IPS-18c (cell line): ENCODE measurements around the gene TBC1D8.
A peak's percentile ranks its signal among the peaks of the same experiment; 100 is the strongest.

Source experiments
- H3K4me3 ChIP-seq: 2 replicates; pipeline ENCODE4 v1.7.0; 2013; ENCODE audit warnings: low read depth, mild to moderate bottlenecking, low read length, moderate library complexity; ENCODE audit not compliant: insufficient read depth
- H3K9me3 ChIP-seq: one replicate; pipeline ENCODE4 v1.6.1; 2013; ENCODE audit warnings: mild to moderate bottlenecking, low read length, moderate library complexity; ENCODE audit not compliant: control insufficient read depth, insufficient read depth

Gene TBC1D8

DNA sequence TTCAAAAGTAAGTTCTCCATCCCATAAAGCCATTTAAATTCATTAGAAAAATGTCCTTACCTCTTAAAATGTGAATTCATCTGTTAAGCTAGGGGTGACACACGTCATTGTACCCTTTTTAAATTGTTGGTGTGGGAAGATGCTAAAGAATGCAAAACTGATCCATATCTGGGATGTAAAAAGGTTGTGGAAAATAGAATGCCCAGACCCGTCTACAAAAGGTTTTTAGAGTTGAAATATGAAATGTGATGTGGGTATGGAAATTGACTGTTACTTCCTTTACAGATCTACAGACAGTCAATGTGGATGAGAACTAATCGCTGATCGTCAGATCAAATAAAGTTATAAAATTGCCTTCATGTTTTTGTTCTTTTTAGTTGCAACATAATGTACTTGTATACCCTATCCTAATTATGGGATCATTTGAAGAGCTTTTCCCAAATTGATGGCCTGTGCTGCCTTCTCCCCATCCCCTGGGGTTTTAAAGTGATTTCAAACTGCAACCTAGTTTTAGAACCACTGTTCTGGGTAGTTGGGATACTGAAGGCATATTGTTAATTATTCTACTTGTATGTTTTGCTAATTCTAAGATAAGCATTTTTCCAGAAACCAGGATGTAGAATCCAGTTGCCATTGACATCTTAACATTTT is 145.0 kb downstream of the TBC1D8 start:
- H3K9me3 ChIP-seq = no peaks in the 10 kb centered on the region
- no peak overlapping the region for H3K4me3 ChIP-seq

- no peaks in the 10 kb centered on the region for H3K9me3 ChIP-seq
- H3K4me3 ChIP-seq = no peak overlapping the region; the same call in none of the 2 replicates
Observed at GRCh38 chr2:101004620-101005325, 146.4 kb downstream of the TBC1D8 start.

DNA sequence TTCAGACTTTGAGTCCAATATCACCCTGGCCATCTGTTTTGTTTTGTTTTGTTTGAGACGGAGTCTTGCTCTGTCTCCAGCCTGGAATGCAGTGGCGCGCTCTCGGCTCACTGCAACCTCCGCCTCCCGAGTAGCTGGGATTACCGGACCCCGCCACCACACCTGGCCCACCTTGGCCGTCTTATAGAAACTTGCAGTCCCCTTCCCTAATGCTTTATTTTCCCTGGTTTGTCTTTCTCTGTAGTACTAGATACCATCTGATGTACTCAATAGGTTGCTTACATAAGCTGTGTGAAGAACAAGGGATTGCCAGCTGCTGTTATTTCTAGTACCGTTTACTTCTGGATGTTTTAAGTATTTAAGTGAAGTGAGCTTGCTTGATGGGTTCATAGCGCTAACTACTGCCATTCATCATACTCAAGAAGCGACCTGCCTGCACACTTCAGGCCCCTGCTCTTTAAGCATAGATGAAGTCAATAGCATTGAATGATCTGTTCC is 147.9 kb downstream of the TBC1D8 start:
- peak overlapping the region; percentile 96 for H3K4me3 ChIP-seq
- H3K9me3 ChIP-seq = no peaks in the 10 kb centered on the region

GRCh38 chr2:101002562-101003277 is 148.5 kb downstream of the TBC1D8 start:
- H3K9me3 ChIP-seq = no peaks in the 10 kb centered on the region
- H3K4me3 ChIP-seq = peak overlapping the region; percentile 96

- no peaks in the 10 kb centered on the region for H3K9me3 ChIP-seq
- H3K4me3 ChIP-seq = peak within 1 kb of the TSS; percentile 96
Observed at GRCh38 chr2:101001691-101002561, 149.3 kb downstream of the TBC1D8 start, which contains the start of gene RPL31. TSS of gene RPL31 (plus strand) at chr2:101002289. CDS start at chr2:101002702, 413 bp downstream.

DNA sequence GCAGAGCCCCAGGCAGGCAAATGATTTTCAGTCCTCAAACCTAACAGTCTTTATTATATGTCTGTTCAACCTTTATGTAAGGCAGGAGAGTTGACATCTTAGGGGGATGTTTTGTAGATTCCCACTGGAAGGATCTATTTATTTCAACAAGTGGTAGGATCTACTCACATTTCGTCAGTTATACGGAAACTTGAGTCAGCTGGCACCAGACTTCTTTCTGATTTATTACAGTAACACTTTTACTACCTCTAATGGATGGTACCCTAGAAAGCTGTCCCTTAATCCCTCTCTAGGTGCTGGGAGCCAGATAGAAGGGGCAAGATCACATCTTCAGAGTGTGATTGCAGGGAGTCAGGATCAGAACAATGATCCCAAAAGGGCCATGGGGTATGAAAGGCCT is 151.2 kb downstream of the TBC1D8 start:
- Histone ChIP-seq H3K9me3 (no peaks in the 10 kb centered on the region), H3K4me3 (no peak overlapping the region)

GRCh38 chr2:100998235-100998573 is 153.0 kb downstream of the TBC1D8 start:
- Histone ChIP-seq H3K9me3 (no peaks in the 10 kb centered on the region), H3K4me3 (no peak overlapping the region)

DNA sequence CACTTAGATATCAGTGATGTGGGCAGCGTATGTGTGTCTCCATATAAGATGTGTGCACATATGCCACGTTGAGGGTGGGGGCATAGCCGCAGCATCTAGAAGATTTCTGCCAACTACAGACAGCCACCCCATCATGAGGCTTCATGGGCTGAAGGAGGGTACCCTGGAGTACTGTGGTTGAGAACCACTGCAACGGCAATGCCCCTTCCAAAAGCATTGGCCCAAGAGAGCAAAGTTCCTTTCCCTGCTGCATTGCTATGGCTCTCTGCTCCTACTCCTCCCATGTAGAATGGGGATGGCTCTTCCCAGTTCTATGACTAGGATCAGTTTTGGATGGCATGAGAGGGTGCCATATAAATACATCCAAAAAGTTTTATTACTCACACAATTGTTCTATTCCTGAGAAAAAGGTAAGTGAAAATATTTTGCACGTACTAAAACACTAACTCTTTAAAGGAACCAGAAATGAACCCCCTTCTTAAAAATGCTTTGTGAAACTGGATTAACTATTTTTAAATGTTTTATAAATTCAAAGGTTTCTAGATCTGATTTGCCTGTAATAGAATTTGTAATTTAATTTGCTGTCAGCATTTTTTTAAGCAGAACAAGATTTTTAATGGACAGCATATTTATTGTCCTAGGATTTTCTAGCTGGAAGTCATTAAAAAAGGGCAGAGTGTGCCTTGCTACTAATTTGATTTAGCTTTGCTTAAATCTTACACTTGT is 153.5 kb downstream of the TBC1D8 start:
- no peaks in the 10 kb centered on the region for H3K9me3 ChIP-seq

GRCh38 chr2:100995309-100996075 is 155.7 kb downstream of the TBC1D8 start:
- Histone ChIP-seq H3K4me3 (no peak overlapping the region), H3K9me3 (no peaks in the 10 kb centered on the region)

More for the DNA sequence above, 153.5 kb downstream of the TBC1D8 start:
- H3K4me3 ChIP-seq = no peak overlapping the region

GRCh38 chr2:100993294-100993693 is 157.9 kb downstream of the TBC1D8 start:
- no peaks in the 10 kb centered on the region for H3K9me3 ChIP-seq

DNA sequence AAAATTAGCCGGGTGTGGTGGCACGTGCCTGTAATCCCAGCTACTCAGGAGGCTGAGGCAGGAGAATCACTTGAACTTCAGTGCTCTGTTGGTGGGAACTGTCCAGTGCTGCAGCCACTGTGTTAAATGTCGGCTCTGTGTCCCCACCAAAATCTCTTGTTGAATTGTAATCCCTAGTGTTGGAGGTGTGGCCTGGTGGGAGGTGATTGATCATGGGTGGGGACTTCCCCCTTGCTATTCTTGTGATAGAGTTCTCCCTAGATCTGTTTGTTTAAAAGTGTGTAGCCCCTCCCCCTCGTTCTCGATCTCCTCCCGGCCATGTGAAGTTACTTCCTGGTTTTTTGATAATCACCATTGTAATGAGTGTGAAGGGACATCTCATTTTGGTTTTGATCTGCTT is 158.9 kb downstream of the TBC1D8 start:
- Histone ChIP-seq H3K4me3 (no peak overlapping the region), H3K9me3 (no peaks in the 10 kb centered on the region)

More at GRCh38 chr2:100993294-100993693, 157.9 kb downstream of the TBC1D8 start:
- H3K4me3 ChIP-seq = no peak overlapping the region

DNA sequence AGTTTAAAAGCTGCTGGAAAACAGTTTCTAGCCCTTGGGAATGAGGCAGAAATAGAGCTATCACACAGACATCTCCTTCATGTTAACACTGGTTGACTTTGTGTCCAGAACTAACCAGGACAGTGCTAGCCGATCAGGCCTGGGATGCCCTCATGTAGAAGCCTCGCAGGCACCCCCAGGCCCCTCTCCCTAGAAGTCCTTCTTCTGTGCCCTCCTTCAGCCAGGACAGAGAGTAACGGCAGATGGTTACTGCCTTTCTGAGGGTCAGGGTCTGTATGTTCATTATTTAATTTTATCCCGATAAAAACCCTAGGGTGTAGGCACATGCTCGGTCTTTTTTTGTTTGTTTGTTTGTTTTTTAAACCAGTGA is 159.8 kb downstream of the TBC1D8 start:
- H3K9me3 ChIP-seq = no peaks in the 10 kb centered on the region
- no peak overlapping the region for H3K4me3 ChIP-seq

- Histone ChIP-seq H3K4me3 (no peak overlapping the region), H3K9me3 (no peaks in the 10 kb centered on the region)
Observed at GRCh38 chr2:100990650-100991403, 160.4 kb downstream of the TBC1D8 start.

- H3K4me3 ChIP-seq = no peak overlapping the region
- H3K9me3 ChIP-seq = no peaks in the 10 kb centered on the region
Observed at GRCh38 chr2:100990166-100990565, 161.0 kb downstream of the TBC1D8 start.

GRCh38 chr2:100989666-100990065 is 161.5 kb downstream of the TBC1D8 start:
- Histone ChIP-seq H3K4me3 (no peak overlapping the region), H3K9me3 (no peaks in the 10 kb centered on the region)
